H1 (cell line): Measurements from ENCODE around the gene DHX29. TPM values are rescaled to one million over a fixed set of nuclear protein-coding genes. Genes with fewer than 3 reads are reported as not detected.

Source experiments
- BACH1 ChIP-seq: IDR thresholded peaks from 2 replicates; pipeline ENCODE4 v1.6.1; 2012; ENCODE audit warnings: low read length, improper control_type of control experiment
- BCL11A ChIP-seq, 2 experiments: IDR thresholded peaks; one replicate each; pipeline ENCODE4 v1.6.1; 2011; ENCODE audit warnings: low read depth in 2 of 2, low read length in 2 of 2, mild to moderate bottlenecking in 2 of 2
- CBX5 ChIP-seq: fragments of 300-800, 300-1000 bp; sonication (generic); IDR thresholded peaks from 2 replicates; pipeline ENCODE4 v1.7.1; 2016; ENCODE audit warnings: antibody characterized with exemption, low read length, low read depth
- EZH2 ChIP-seq: fragments of 200-600 bp; sonication (generic); IDR thresholded peaks from 2 replicates; pipeline ENCODE4 v1.7.1; 2012; ENCODE audit warnings: low read depth, mild to moderate bottlenecking, moderate library complexity, low read length, inconsistent platforms; ENCODE audit not compliant: severe bottlenecking
- JUN ChIP-seq: IDR thresholded peaks from 2 replicates; pipeline ENCODE4 v1.6.1; 2011; ENCODE audit warnings: low read depth, mild to moderate bottlenecking, improper control_type of control experiment, low read length
- MAFK ChIP-seq: IDR thresholded peaks from 2 replicates; pipeline ENCODE4 v1.6.1; 2012; ENCODE audit warnings: low read depth, mild to moderate bottlenecking, improper control_type of control experiment, low read length
- PHF8 ChIP-seq: fragments of 200-600 bp; sonication (generic); conservative IDR thresholded peaks from 2 replicates; pipeline ENCODE4 v1.7.1; 2012; ENCODE audit warnings: low read depth, mild to moderate bottlenecking, inconsistent platforms, low read length, moderate library complexity
- POLR2AphosphoS5 ChIP-seq: IDR thresholded peaks from 2 replicates; pipeline ENCODE4 v1.6.1; 2011; ENCODE audit warnings: low read depth, low read length
- SP1 ChIP-seq: IDR thresholded peaks from 2 replicates; pipeline ENCODE4 v1.6.1; 2011; ENCODE audit warnings: low read depth, low read length
- SP4 ChIP-seq: IDR thresholded peaks from 2 replicates; pipeline ENCODE4 v1.6.1; 2012; ENCODE audit warnings: low read length, inconsistent platforms
- polyA plus RNA-seq, 7 experiments: library from polyadenylated mRNA; depleted of rRNA in 3 of 7; stranded (reverse) in 5 of 7; unstranded in 2 of 7; fragments of >200 nt in 5 of 7; fragments of 200-250 nt in 2 of 7; gene quantifications; 1 replicate in 5 of 7; 2 replicates in 1 of 7; 4 replicates in 1 of 7; pipeline versions ENCODE4 v1.2.1 to v1.2.3, GENCODE V29; 2011 to 2013; ENCODE audit warnings: missing spikeins in 2 of 7, mixed read lengths in 2 of 7
- total RNA-seq: library from RNA; stranded (reverse); fragmentation: NEBNext Ultra II Directional; extraction: Animal tissue kit (Norgen Biotek cat#: 25700); gene quantifications from 2 replicates; pipeline ENCODE4 v1.2.1, GENCODE V29; 2021

Gene DHX29
- total and polyA plus RNA-seq, 2 of the 8 experiments (the other 6 are each of a cell fraction or from before 2014, with no cell fraction given): 3.4 to 32.1 TPM

GRCh38 chr5:55231919-55232270, 75.6 kb downstream of the DHX29 start (continued):
- TF ChIP-seq EZH2: peak; percentile 97
- no peak for TF ChIP-seq CBX5
- no peak for TF ChIP-seq MAFK
- TF ChIP-seq BCL11A (IDR thresholded peaks at IDR 0.05; ENCODE audit: low read depth in 2 of 2, low read length in 2 of 2): no peak
- no peak for TF ChIP-seq PHF8
- TF ChIP-seq POLR2AphosphoS5: no peak
- TF ChIP-seq SP4: no peak
- TF ChIP-seq JUN: no peak
- TF ChIP-seq SP1: no peak
- no peak for TF ChIP-seq BACH1
